GM12864 (cell line): ENCODE results near the gene NEK11.

ENCODE experiments used
- DNase-seq: peaks from one replicate; pipeline ENCODE4 v3.0.0-alpha.2; 2011; ENCODE audit warnings: low read depth
- H3K4me3 ChIP-seq: 2 replicates; pipeline ENCODE4 v1.5.1; 2011; ENCODE audit warnings: mild to moderate bottlenecking, low read depth, low read length, control low read depth
- TF ChIP-seq, protein P1 (sequence below): IDR thresholded peaks from 2 replicates; pipeline ENCODE4 v1.5.1; 2011; ENCODE audit warnings: low read depth, mild to moderate bottlenecking, moderate library complexity, low read length, control low read depth, inconsistent platforms; ENCODE audit errors: missing control alignments

The NEK11 gene

DNA sequence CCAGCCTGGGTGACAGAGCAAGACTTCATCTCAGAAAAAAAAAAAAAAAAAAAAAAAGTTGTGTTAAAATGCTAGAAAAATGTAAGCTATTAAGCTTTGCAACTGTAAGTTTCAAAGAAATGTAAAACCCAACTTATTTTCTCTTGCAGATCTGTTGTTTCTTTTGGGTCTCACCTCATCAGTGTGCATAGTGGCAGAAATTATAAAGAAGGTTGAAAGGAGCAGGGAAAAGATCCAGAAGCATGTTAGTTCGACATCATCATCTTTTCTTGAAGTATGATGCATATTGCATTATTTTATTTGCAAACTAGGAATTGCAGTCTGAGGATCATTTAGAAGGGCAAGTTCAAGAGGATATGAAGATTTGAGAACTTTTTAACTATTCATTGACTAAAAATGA, 25.6 kb upstream of the NEK11 start:
- TF ChIP-seq, protein P1, sequence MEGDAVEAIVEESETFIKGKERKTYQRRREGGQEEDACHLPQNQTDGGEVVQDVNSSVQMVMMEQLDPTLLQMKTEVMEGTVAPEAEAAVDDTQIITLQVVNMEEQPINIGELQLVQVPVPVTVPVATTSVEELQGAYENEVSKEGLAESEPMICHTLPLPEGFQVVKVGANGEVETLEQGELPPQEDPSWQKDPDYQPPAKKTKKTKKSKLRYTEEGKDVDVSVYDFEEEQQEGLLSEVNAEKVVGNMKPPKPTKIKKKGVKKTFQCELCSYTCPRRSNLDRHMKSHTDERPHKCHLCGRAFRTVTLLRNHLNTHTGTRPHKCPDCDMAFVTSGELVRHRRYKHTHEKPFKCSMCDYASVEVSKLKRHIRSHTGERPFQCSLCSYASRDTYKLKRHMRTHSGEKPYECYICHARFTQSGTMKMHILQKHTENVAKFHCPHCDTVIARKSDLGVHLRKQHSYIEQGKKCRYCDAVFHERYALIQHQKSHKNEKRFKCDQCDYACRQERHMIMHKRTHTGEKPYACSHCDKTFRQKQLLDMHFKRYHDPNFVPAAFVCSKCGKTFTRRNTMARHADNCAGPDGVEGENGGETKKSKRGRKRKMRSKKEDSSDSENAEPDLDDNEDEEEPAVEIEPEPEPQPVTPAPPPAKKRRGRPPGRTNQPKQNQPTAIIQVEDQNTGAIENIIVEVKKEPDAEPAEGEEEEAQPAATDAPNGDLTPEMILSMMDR = no peak
- DNase-seq = no peak
- no peak overlapping the region for H3K4me3 ChIP-seq

DNA sequence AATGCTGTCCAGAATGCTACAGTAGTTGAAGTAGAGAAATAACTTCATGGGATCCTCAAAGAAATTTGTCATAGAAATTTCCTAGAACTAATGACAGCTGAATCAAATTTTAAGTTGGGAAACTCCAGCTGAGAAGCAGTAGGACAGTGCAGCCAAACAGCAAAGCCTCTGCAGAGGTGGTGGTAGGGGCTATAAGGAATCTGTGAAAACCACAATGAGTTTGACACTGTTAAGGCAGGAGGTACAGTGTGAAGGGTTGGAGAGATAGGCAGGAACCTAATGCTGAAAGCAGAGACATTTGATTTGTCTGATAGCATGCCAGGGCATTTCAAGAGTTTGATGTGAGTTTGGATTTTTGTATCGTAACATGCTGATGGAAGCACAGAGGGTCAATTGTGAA, 22.1 kb upstream of the NEK11 start:
- DNase-seq = no peak
- TF ChIP-seq, protein P1 = no peak
- no peak overlapping the region for H3K4me3 ChIP-seq

DNA sequence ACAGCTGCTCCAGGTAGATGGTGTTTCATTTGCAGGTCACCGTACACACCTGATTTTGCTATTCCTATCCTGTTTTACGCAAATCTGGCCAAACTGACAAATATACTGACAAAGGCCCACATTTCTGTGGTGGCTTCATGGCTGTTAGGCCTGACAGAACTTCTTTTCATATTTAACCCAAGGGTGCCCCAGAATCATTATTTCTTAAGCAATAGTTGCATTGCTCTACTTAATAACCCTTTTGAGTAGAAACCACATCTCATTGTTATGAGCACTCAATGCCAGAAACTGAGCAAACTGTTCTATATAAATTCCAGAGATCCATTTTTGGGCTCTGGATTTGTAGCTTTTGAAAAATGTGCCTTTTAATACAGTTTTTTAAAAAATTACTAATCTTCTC, 19.4 kb upstream of the NEK11 start:
- DNase-seq = no peak
- TF ChIP-seq, protein P1 = no peak
- H3K4me3 ChIP-seq = no peak overlapping the region

DNA sequence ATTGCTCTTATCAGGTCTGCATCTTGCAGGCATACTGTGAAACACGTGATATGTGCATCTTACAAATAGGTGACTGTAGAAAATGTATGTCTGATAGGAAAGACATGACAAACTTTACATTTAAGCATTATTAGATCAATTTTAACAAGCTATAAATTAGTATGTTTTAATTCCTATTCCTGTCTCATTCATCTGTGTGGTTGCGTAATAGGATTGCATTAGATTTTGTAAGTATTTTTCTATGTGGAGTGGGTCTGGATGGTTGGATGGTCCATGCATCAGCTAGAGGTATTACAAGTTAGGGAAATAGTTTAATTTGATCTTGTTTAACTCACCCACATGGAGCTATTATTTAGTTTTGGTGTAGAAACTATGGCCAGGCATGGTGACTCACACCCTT, 18.9 kb upstream of the NEK11 start:
- DNase-seq = no peak
- no peak overlapping the region for H3K4me3 ChIP-seq
- TF ChIP-seq, protein P1 = no peak

DNA sequence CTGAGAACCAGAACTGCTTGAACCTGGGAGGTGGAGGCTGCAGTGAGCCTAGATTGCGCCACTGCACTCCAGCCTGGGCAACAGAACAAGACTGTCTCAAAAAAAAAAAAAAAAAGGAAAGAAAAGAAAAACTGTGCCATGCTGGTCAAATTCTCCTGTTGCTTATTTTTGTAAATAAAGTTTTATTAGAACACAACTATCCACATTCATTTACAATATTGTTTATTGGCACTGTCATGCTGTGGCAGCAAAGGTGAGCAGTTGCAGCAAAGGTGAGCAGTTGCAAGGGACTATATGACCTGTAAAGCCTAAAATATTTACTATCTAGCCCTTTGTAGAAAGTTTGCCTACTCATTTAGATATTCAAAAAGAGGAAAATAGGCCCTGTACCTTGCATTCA, 18.4 kb upstream of the NEK11 start:
- DNase-seq = no peak
- H3K4me3 ChIP-seq = no peak overlapping the region
- TF ChIP-seq, protein P1 = no peak

DNA sequence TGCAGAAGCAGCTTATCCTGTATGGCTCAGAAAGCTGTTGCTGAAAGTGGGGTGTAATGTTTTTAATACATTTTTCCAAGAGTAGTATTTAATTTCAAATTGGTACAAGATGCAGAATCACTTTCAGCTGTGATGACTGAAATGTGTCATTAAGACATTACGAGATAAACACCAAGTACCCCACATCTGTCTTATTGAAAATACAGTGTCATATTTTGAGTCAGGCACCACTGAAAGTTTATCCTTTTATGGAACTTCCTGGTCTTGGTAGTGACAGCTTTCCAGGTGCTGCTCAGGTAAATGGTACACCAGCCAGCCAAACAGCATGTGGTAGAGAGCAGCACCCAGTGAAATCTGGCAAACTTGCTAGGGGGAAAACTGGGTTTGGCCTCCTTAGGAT, 17.0 kb upstream of the NEK11 start:
- no peak overlapping the region for H3K4me3 ChIP-seq
- TF ChIP-seq, protein P1 = no peak
- DNase-seq = no peak

DNA sequence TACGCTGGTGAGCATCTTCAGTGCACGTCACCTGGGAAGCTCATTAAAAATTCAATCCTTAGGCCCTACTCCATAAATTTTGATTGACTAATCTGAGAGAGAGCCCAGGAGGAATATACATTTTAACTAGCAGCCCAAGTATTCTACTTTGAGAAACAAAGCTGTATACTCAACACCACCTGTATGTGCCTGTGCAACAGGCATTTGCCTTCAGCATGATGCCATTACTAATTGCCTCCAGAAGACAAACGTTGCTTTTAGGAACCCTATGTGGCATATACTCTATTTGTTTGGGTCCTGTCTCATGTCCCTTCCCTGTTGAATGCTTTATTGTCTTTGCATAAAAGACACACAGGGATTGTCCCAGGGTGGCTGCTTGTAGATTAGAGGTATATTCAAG, 7.7 kb upstream of the NEK11 start:
- TF ChIP-seq, protein P1 = no peak
- DNase-seq = no peak
- no peak overlapping the region for H3K4me3 ChIP-seq
